KMS-11 (cell line): Measurements from ENCODE around the gene UGT2B10.
"Not testable (repeated sequence)": the region's sequence is repeated elsewhere in the genome, so short reads cannot be mapped to it uniquely, and the experiment has no call there.

Experiments
- H2AFZ ChIP-seq: fragments of 200-600 bp; sonication (generic); 2 replicates; pipeline ENCODE4 v1.6.1; 2016; ENCODE audit warnings: antibody characterized with exemption, mixed run types, low read depth
- H3K27ac ChIP-seq: fragments of 200-600 bp; sonication (generic); 2 replicates; pipeline ENCODE4 v1.6.1; 2016; ENCODE audit warnings: mild to moderate bottlenecking, mixed run types
- H3K27me3 ChIP-seq: fragments of 200-600 bp; sonication (generic); 2 replicates; pipeline ENCODE4 v1.6.1; 2017; ENCODE audit warnings: mild to moderate bottlenecking, low read depth, mixed run types, moderate library complexity; ENCODE audit not compliant: insufficient read depth
- H3K36me3 ChIP-seq: fragments of 200-600 bp; sonication (generic); 2 replicates; pipeline ENCODE4 v1.6.1; 2017; ENCODE audit warnings: mild to moderate bottlenecking, mixed run types; ENCODE audit not compliant: insufficient read depth
- H3K4me1 ChIP-seq: fragments of 200-600 bp; sonication (generic); 2 replicates; pipeline ENCODE4 v1.6.1; 2016; ENCODE audit warnings: mild to moderate bottlenecking, low read depth, mixed run types; ENCODE audit not compliant: poor library complexity, severe bottlenecking
- H3K4me2 ChIP-seq: fragments of 200-600 bp; sonication (generic); 2 replicates; pipeline ENCODE4 v1.7.0; 2016; ENCODE audit warnings: mild to moderate bottlenecking, mixed run types
- H3K4me3 ChIP-seq: fragments of 200-600 bp; sonication (generic); IDR thresholded peaks from 2 replicates; pipeline ENCODE4 v1.6.1; 2017; ENCODE audit warnings: low read depth, low read length, mixed read lengths; ENCODE audit not compliant: insufficient read depth
- H3K79me2 ChIP-seq: fragments of 200-600 bp; sonication (generic); 2 replicates; pipeline ENCODE4 v1.6.1; 2016; ENCODE audit warnings: low read depth, mixed run types; ENCODE audit not compliant: insufficient read depth
- H3K9ac ChIP-seq: fragments of 200-600 bp; sonication (generic); 2 replicates; pipeline ENCODE4 v1.6.1; 2016; ENCODE audit warnings: mild to moderate bottlenecking, mixed run types
- H4K20me1 ChIP-seq: fragments of 200-600 bp; sonication (generic); 2 replicates; pipeline ENCODE4 v1.6.1; 2016; ENCODE audit warnings: mild to moderate bottlenecking, mixed run types; ENCODE audit not compliant: insufficient read depth
- CTCF ChIP-seq: fragments of 200-600 bp; sonication (generic); conservative IDR thresholded peaks from 2 replicates; pipeline ENCODE4 v1.6.1; 2017; ENCODE audit warnings: low read depth, mild to moderate bottlenecking, antibody characterized with exemption, low read length, moderate library complexity, mixed read lengths

UGT2B10 gene

GRCh38 chr4:68817386-68817785 lies 1.6 kb downstream of the UGT2B10 start:
- Histone ChIP-seq H3K36me3 (no peaks in the 10 kb centered on the region), H3K9ac (no peak overlapping the region), H4K20me1 (no peaks in the 10 kb centered on the region), H3K79me2 (no peaks in the 10 kb centered on the region), H3K4me2 (no peak overlapping the region), H3K4me3 (no peak overlapping the region), H3K27me3 (no peaks in the 10 kb centered on the region), H3K4me1 (no peaks in the 10 kb centered on the region), H3K27ac (no peak overlapping the region), H2AFZ (no peak overlapping the region)
- no peak for TF ChIP-seq CTCF

GRCh38 chr4:68818030-68818462 lies 2.3 kb downstream of the UGT2B10 start:
- not testable (repeated sequence) for H3K9ac ChIP-seq, H3K79me2 ChIP-seq, H3K36me3 ChIP-seq, H3K27ac ChIP-seq, H3K4me1 ChIP-seq, H4K20me1 ChIP-seq, H3K27me3 ChIP-seq, H3K4me3 ChIP-seq, H2AFZ ChIP-seq, H3K4me2 ChIP-seq

DNA sequence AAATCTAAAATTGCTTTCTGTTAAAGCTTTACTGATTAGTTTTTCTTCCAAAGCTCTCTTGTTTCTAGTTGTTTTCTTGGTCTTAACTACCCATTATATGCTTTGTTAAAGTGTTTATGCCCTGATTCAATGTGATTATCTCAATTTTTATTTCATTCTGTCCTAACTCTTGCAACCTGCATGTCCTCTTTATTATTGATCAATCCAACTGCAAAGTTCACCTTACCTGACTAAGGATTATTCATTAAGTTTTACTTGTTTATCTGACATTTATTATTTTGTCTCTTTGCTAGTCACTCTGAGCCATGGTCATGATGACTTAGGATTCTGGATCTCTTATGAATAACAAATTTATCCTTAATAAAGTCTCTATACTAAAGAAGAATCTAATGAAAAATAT lies 15.8 kb downstream of the UGT2B10 start:
- H3K79me2 ChIP-seq, result no peaks in the 10 kb centered on the region
- H3K27ac ChIP-seq, result no peak overlapping the region

GRCh38 chr4:68850293-68850692 lies 34.5 kb downstream of the UGT2B10 start:
- Histone ChIP-seq H3K9ac (no peak overlapping the region), H3K4me3 (no peak overlapping the region)
- no peak for TF ChIP-seq CTCF

More for the DNA sequence above, 15.8 kb downstream of the UGT2B10 start:
- no peaks in the 10 kb centered on the region for H3K27me3 ChIP-seq
- no peak overlapping the region for H3K9ac ChIP-seq
- H4K20me1 ChIP-seq, result no peaks in the 10 kb centered on the region
- H2AFZ ChIP-seq, result no peak overlapping the region
- no peak for TF ChIP-seq CTCF
- no peak overlapping the region for H3K4me2 ChIP-seq
- no peaks in the 10 kb centered on the region for H3K36me3 ChIP-seq
- H3K4me3 ChIP-seq, result no peak overlapping the region
- H3K4me1 ChIP-seq, result no peaks in the 10 kb centered on the region

DNA sequence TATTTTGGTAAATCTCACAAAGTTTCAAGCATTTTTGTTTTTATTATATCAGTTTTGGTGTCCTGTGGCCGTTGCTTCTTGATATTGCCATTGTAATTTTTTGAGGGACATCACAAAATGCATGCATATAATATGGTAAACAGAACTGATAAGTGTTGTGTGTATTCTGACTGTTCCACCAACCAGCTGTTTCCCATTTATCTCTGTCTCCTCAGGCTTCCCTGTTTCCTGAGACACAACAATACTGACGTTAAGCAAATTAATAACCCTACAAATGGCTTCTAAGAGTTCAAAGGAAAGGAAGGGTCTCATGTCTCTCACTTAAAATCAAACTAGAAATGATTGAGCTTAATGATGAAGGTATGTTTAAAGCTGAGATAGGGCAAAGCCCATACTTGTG lies 40.0 kb downstream of the UGT2B10 start:
- Histone ChIP-seq H3K27me3 (no peaks in the 10 kb centered on the region), H3K9ac (no peak overlapping the region), H3K4me1 (no peaks in the 10 kb centered on the region), H3K36me3 (no peaks in the 10 kb centered on the region), H4K20me1 (no peaks in the 10 kb centered on the region), H3K4me2 (no peak overlapping the region), H3K4me3 (no peak overlapping the region), H2AFZ (no peak overlapping the region), H3K79me2 (no peaks in the 10 kb centered on the region), H3K27ac (no peak overlapping the region)
- TF ChIP-seq CTCF, result no peak

More at GRCh38 chr4:68850293-68850692, 34.5 kb downstream of the UGT2B10 start:
- H2AFZ ChIP-seq, result no peak overlapping the region
- no peak overlapping the region for H3K27ac ChIP-seq
- H3K79me2 ChIP-seq, result no peaks in the 10 kb centered on the region
- H3K4me1 ChIP-seq, result no peaks in the 10 kb centered on the region
- no peaks in the 10 kb centered on the region for H4K20me1 ChIP-seq
- H3K4me2 ChIP-seq, result no peak overlapping the region
- no peaks in the 10 kb centered on the region for H3K36me3 ChIP-seq
- H3K27me3 ChIP-seq, result no peaks in the 10 kb centered on the region
